HepG2 (cell line): ENCODE results near the gene RPS6KA2. TPM values are rescaled to one million over a fixed set of nuclear protein-coding genes. Genes with fewer than 3 reads are reported as not detected.
A peak's percentile ranks its signal among the peaks of the same experiment; 100 is the strongest.

Experiments
- BRD4 ChIP-seq: sonication (generic); formaldehyde crosslinking; IDR thresholded peaks from 2 replicates; pipeline ENCODE4 v1.4.0; 2020; ENCODE audit warnings: missing genetic modification reagents
- FUBP1 ChIP-seq: sonication (generic); formaldehyde crosslinking; IDR thresholded peaks from 2 replicates; pipeline ENCODE4 v1.5.1; 2020; ENCODE audit warnings: missing genetic modification reagents, mild to moderate bottlenecking, borderline replicate concordance
- GATA4 ChIP-seq: sonication (generic); IDR thresholded peaks from 2 replicates; pipeline ENCODE4 v1.6.1; 2016; ENCODE audit warnings: antibody characterized with exemption, low read depth, borderline replicate concordance
- KDM4B ChIP-seq: sonication (generic); formaldehyde crosslinking; IDR thresholded peaks from 2 replicates; pipeline ENCODE4 v1.4.0; 2020; ENCODE audit warnings: missing genetic modification reagents
- REST ChIP-seq, 2 experiments: IDR thresholded peaks; 2 replicates each; pipeline ENCODE4 v1.6.1; 2011 to 2012; ENCODE audit warnings: low read length in 2 of 2, borderline replicate concordance in 1 of 2, low read depth in 1 of 2, mild to moderate bottlenecking in 1 of 2, moderate library complexity in 1 of 2
- WIZ ChIP-seq: sonication (generic); formaldehyde crosslinking; IDR thresholded peaks from 2 replicates; pipeline ENCODE4 v1.5.1; 2020; ENCODE audit warnings: mild to moderate bottlenecking, missing genetic modification reagents
- ZSCAN29 ChIP-seq: sonication (generic); formaldehyde crosslinking; conservative IDR thresholded peaks from 2 replicates; pipeline ENCODE4 v1.4.0; 2020; ENCODE audit warnings: mild to moderate bottlenecking, missing genetic modification reagents
- polyA plus RNA-seq, 8 experiments: library from polyadenylated mRNA; depleted of rRNA in 3 of 8; stranded (reverse) in 7 of 8; unstranded in 1 of 8; fragments of >200 nt; fragmentation: Illumina TruSeq in 4 of 8; extraction: Trizol in 4 of 8; gene quantifications; 2 replicates each; pipeline versions ENCODE4 v1.2.1 to v1.2.3, GENCODE V29; 2011 to 2016; ENCODE audit warnings: low read depth in 4 of 8, missing spikeins in 1 of 8, mixed read lengths in 1 of 8; ENCODE audit not compliant: insufficient read depth in 1 of 8
- total RNA-seq, 5 experiments: library from RNA; depleted of rRNA; stranded (reverse); fragments of >200 nt; fragmentation: Illumina TruSeq; extraction: Trizol; gene quantifications; 2 replicates each; pipeline ENCODE4 v1.2.3, GENCODE V29; 2016; ENCODE audit warnings: low read depth in 1 of 5
- TF ChIP-seq, protein P1 (sequence below): IDR thresholded peaks from 2 replicates; pipeline ENCODE4 v1.6.1; 2016; ENCODE audit warnings: mild to moderate bottlenecking
- TF ChIP-seq, protein P2 (sequence below): sonication (generic); IDR thresholded peaks from 2 replicates; pipeline ENCODE4 v1.6.1; 2016; ENCODE audit warnings: low read depth, borderline replicate concordance
- TF ChIP-seq, protein P3 (sequence below): sonication (generic); formaldehyde crosslinking; IDR thresholded peaks from 2 replicates; pipeline ENCODE4 v1.9.0; 2021; ENCODE audit warnings: missing genetic modification reagents, borderline replicate concordance
- TF ChIP-seq, protein P4 (sequence below): sonication (generic); formaldehyde crosslinking; IDR thresholded peaks from 2 replicates; pipeline ENCODE4 v1.5.1; 2020; ENCODE audit warnings: missing genetic modification reagents, mild to moderate bottlenecking, borderline replicate concordance
- TF ChIP-seq, protein P5 (sequence below): sonication (generic); formaldehyde crosslinking; IDR thresholded peaks from 2 replicates; pipeline ENCODE4 v1.8.0; 2022; ENCODE audit warnings: mild to moderate bottlenecking, missing genetic modification reagents; ENCODE audit not compliant: insufficient replicate concordance

Gene RPS6KA2
- total and polyA plus RNA-seq, 2 of the 13 experiments (the other 11 are each of a cell fraction or from before 2014, with no cell fraction given) = 0.22 to 0.38 TPM

GRCh38 chr6:166381733-166382499, 245.1 kb downstream of the RPS6KA2 start (continued):
- TF ChIP-seq, protein P1, sequence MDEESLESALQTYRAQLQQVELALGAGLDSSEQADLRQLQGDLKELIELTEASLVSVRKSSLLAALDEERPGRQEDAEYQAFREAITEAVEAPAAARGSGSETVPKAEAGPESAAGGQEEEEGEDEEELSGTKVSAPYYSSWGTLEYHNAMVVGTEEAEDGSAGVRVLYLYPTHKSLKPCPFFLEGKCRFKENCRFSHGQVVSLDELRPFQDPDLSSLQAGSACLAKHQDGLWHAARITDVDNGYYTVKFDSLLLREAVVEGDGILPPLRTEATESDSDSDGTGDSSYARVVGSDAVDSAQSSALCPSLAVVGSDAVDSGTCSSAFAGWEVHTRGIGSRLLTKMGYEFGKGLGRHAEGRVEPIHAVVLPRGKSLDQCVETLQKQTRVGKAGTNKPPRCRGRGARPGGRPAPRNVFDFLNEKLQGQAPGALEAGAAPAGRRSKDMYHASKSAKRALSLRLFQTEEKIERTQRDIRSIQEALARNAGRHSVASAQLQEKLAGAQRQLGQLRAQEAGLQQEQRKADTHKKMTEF (CRISPR knock-in tag) = peak; percentile 93
- TF ChIP-seq KDM4B (CRISPR knock-in tag) (peak; percentile 92; the same call in 1 of the 2 replicates), ZSCAN29 (CRISPR knock-in tag) (peak; percentile 97), GATA4 (no peak), FUBP1 (CRISPR knock-in tag) (no peak), WIZ (CRISPR knock-in tag) (no peak; the same call in 1 of the 2 replicates), REST (IDR thresholded peaks at IDR 0.05; ENCODE audit: borderline replicate concordance in 1 of 2, low read depth in 1 of 2, low read length in 2 of 2) (no peak; a peak in 1 of 4 replicates), BRD4 (CRISPR knock-in tag) (peak; percentile 71; the same call in 1 of the 2 replicates)
- TF ChIP-seq, protein P2, sequence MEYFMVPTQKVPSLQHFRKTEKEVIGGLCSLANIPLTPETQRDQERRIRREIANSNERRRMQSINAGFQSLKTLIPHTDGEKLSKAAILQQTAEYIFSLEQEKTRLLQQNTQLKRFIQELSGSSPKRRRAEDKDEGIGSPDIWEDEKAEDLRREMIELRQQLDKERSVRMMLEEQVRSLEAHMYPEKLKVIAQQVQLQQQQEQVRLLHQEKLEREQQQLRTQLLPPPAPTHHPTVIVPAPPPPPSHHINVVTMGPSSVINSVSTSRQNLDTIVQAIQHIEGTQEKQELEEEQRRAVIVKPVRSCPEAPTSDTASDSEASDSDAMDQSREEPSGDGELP = peak; percentile 58; the same call in 1 of the 2 replicates
- TF ChIP-seq, protein P3, sequence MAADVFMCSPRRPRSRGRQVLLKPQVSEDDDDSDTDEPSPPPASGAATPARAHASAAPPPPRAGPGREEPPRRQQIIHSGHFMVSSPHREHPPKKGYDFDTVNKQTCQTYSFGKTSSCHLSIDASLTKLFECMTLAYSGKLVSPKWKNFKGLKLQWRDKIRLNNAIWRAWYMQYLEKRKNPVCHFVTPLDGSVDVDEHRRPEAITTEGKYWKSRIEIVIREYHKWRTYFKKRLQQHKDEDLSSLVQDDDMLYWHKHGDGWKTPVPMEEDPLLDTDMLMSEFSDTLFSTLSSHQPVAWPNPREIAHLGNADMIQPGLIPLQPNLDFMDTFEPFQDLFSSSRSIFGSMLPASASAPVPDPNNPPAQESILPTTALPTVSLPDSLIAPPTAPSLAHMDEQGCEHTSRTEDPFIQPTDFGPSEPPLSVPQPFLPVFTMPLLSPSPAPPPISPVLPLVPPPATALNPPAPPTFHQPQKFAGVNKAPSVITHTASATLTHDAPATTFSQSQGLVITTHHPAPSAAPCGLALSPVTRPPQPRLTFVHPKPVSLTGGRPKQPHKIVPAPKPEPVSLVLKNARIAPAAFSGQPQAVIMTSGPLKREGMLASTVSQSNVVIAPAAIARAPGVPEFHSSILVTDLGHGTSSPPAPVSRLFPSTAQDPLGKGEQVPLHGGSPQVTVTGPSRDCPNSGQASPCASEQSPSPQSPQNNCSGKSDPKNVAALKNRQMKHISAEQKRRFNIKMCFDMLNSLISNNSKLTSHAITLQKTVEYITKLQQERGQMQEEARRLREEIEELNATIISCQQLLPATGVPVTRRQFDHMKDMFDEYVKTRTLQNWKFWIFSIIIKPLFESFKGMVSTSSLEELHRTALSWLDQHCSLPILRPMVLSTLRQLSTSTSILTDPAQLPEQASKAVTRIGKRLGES = no peak
- TF ChIP-seq, protein P4, sequence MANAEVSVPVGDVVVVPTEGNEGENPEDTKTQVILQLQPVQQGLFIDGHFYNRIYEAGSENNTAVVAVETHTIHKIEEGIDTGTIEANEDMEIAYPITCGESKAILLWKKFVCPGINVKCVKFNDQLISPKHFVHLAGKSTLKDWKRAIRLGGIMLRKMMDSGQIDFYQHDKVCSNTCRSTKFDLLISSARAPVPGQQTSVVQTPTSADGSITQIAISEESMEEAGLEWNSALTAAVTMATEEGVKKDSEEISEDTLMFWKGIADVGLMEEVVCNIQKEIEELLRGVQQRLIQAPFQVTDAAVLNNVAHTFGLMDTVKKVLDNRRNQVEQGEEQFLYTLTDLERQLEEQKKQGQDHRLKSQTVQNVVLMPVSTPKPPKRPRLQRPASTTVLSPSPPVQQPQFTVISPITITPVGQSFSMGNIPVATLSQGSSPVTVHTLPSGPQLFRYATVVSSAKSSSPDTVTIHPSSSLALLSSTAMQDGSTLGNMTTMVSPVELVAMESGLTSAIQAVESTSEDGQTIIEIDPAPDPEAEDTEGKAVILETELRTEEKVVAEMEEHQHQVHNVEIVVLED = peak; percentile 81
- TF ChIP-seq, protein P5, sequence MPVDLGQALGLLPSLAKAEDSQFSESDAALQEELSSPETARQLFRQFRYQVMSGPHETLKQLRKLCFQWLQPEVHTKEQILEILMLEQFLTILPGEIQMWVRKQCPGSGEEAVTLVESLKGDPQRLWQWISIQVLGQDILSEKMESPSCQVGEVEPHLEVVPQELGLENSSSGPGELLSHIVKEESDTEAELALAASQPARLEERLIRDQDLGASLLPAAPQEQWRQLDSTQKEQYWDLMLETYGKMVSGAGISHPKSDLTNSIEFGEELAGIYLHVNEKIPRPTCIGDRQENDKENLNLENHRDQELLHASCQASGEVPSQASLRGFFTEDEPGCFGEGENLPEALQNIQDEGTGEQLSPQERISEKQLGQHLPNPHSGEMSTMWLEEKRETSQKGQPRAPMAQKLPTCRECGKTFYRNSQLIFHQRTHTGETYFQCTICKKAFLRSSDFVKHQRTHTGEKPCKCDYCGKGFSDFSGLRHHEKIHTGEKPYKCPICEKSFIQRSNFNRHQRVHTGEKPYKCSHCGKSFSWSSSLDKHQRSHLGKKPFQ (CRISPR knock-in tag) = peak; percentile 65
